ENCODE results near the gene NCKAP5. TPM values are rescaled to one million over a fixed set of nuclear protein-coding genes. Genes with fewer than 3 reads are reported as not detected.

NCKAP5 gene
- total and polyA plus RNA-seq, 7 experiments from 2014 or later = 0.12 TPM; not detected in 6

GRCh38 chr2:133140620-133141019 is 427.6 kb downstream of the NCKAP5 start:
- no peak overlapping the region for H3K27ac Mint-ChIP-seq
- ATAC-seq (no peak), DNase-seq (no peak)
- H3K4me1 ChIP-seq (ENCODE audit: control insufficient read depth in 2 of 2, insufficient read depth in 2 of 2, low read length in 2 of 2) = no peaks in the 10 kb centered on the region
- H3K4me3 Mint-ChIP-seq = no peak overlapping the region
- no peaks in the 10 kb centered on the region for H3K27me3 Mint-ChIP-seq
- H3K36me3 ChIP-seq (ENCODE audit: control insufficient read depth in 2 of 3, insufficient read depth in 3 of 3, low read length in 3 of 3) = no peaks in the 10 kb centered on the region
- CTCF ChIA-PET = no interaction called here
- intact Hi-C loops (cut with micrococcal nuclease) = no loop called here
- H3K27ac ChIP-seq (ENCODE audit: low read depth, low read length) = no peak overlapping the region
- no peaks in the 10 kb centered on the region for H3K9me3 ChIP-seq (ENCODE audit: control insufficient read depth in 2 of 3, low read length in 3 of 3)
- H3K4me3 ChIP-seq (ENCODE audit: low read length) = no peak overlapping the region
- H3K9me3 Mint-ChIP-seq = peaks cover 0 to 15% (median 4%) of the 10 kb centered on the region in 11 donors
- POLR2A ChIA-PET = no interaction called here
- H3K36me3 Mint-ChIP-seq = no peaks in the 10 kb centered on the region
- H3K4me1 Mint-ChIP-seq = no peaks in the 10 kb centered on the region
- no peaks in the 10 kb centered on the region for H3K27me3 ChIP-seq (ENCODE audit: control insufficient read depth in 2 of 2, insufficient read depth in 2 of 2, low read length in 2 of 2)

- no peaks in the 10 kb centered on the region for H3K36me3 ChIP-seq (ENCODE audit: control insufficient read depth in 2 of 3, insufficient read depth in 3 of 3, low read length in 3 of 3)
- H3K27ac Mint-ChIP-seq = no peak overlapping the region
- ChIA-PET POLR2A (no interaction called here), CTCF (no interaction called here)
- no peaks in the 10 kb centered on the region for H3K27me3 ChIP-seq (ENCODE audit: control insufficient read depth in 2 of 2, insufficient read depth in 2 of 2, low read length in 2 of 2)
- intact Hi-C loops (cut with micrococcal nuclease) = no loop called here
- no peaks in the 10 kb centered on the region for H3K27me3 Mint-ChIP-seq
- H3K9me3 Mint-ChIP-seq = peaks cover 0 to 18% (median 4%) of the 10 kb centered on the region in 11 donors
- ATAC-seq = no peak
- no peak overlapping the region for H3K4me3 ChIP-seq (ENCODE audit: low read length)
- no peak for DNase-seq
- H3K4me1 Mint-ChIP-seq = no peaks in the 10 kb centered on the region
- no peaks in the 10 kb centered on the region for H3K9me3 ChIP-seq (ENCODE audit: control insufficient read depth in 2 of 3, low read length in 3 of 3)
- H3K4me3 Mint-ChIP-seq = no peak overlapping the region
- H3K4me1 ChIP-seq (ENCODE audit: control insufficient read depth in 2 of 2, insufficient read depth in 2 of 2, low read length in 2 of 2) = no peaks in the 10 kb centered on the region
- no peaks in the 10 kb centered on the region for H3K36me3 Mint-ChIP-seq
- H3K27ac ChIP-seq (ENCODE audit: low read depth, low read length) = no peak overlapping the region
Observed at GRCh38 chr2:133139847-133140533, 428.3 kb downstream of the NCKAP5 start.

DNA sequence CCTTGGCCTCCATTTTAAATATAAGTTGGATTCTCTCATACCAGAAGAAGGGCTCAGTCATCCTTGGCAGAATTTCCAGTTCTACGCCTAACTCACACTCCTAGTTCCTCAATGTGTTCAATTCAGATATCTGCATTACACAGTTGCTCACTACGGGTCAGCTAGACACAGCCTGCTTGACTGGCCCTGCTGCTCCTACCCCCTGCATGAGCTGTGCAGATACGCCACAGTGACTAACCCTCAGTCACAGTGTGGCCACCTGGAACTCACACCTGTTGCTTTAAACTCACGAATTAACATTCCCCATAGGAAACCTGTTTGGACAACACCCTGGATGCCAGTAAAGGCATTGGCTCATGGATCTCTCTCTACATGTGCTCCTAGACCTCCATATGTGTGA is 429.6 kb downstream of the NCKAP5 start:
- ATAC-seq = no peak
- H3K4me1 ChIP-seq (ENCODE audit: control insufficient read depth in 2 of 2, insufficient read depth in 2 of 2, low read length in 2 of 2) = no peaks in the 10 kb centered on the region
- H3K36me3 ChIP-seq (ENCODE audit: control insufficient read depth in 2 of 3, insufficient read depth in 3 of 3, low read length in 3 of 3) = no peaks in the 10 kb centered on the region
- no peak overlapping the region for H3K4me3 ChIP-seq (ENCODE audit: low read length)
- Mint-ChIP-seq H3K4me3 (no peak overlapping the region), H3K4me1 (no peaks in the 10 kb centered on the region), H3K36me3 (no peaks in the 10 kb centered on the region), H3K9me3 (peaks cover 0 to 20% (median 0%) of the 10 kb centered on the region in 11 donors), H3K27ac (no peak overlapping the region), H3K27me3 (no peaks in the 10 kb centered on the region)
- H3K9me3 ChIP-seq (ENCODE audit: control insufficient read depth in 2 of 3, low read length in 3 of 3) = no peaks in the 10 kb centered on the region
- CTCF ChIA-PET = no interaction called here
- intact Hi-C loops (cut with micrococcal nuclease) = no loop called here
- no peak for DNase-seq
- H3K27ac ChIP-seq (ENCODE audit: low read depth, low read length) = no peak overlapping the region
- POLR2A ChIA-PET = no interaction called here
- H3K27me3 ChIP-seq (ENCODE audit: control insufficient read depth in 2 of 2, insufficient read depth in 2 of 2, low read length in 2 of 2) = no peaks in the 10 kb centered on the region

GRCh38 chr2:133135035-133135654 is 433.1 kb downstream of the NCKAP5 start:
- CTCF ChIA-PET = no interaction called here
- Histone ChIP-seq H3K27me3 (ENCODE audit: control insufficient read depth in 2 of 2, insufficient read depth in 2 of 2, low read length in 2 of 2) (no peaks in the 10 kb centered on the region), H3K27ac (ENCODE audit: low read depth, low read length) (no peak overlapping the region), H3K4me3 (ENCODE audit: low read length) (no peak overlapping the region), H3K9me3 (ENCODE audit: control insufficient read depth in 2 of 3, low read length in 3 of 3) (no peaks in the 10 kb centered on the region), H3K4me1 (ENCODE audit: control insufficient read depth in 2 of 2, insufficient read depth in 2 of 2, low read length in 2 of 2) (no peaks in the 10 kb centered on the region), H3K36me3 (ENCODE audit: control insufficient read depth in 2 of 3, insufficient read depth in 3 of 3, low read length in 3 of 3) (no peaks in the 10 kb centered on the region)
- ATAC-seq (no peak), DNase-seq (no peak)
- POLR2A ChIA-PET = no interaction called here
- H3K4me3 Mint-ChIP-seq = no peak overlapping the region
- no peaks in the 10 kb centered on the region for H3K4me1 Mint-ChIP-seq
- intact Hi-C loops (cut with micrococcal nuclease) = no loop called here
- H3K27me3 Mint-ChIP-seq = no peaks in the 10 kb centered on the region
- H3K36me3 Mint-ChIP-seq = no peaks in the 10 kb centered on the region
- H3K9me3 Mint-ChIP-seq = peaks cover 0 to 28% (median 2%) of the 10 kb centered on the region in 11 donors
- no peak overlapping the region for H3K27ac Mint-ChIP-seq

- Histone ChIP-seq H3K9me3 (ENCODE audit: control insufficient read depth in 2 of 3, low read length in 3 of 3) (no peaks in the 10 kb centered on the region), H3K27me3 (ENCODE audit: control insufficient read depth in 2 of 2, insufficient read depth in 2 of 2, low read length in 2 of 2) (no peaks in the 10 kb centered on the region), H3K27ac (ENCODE audit: low read depth, low read length) (no peak overlapping the region), H3K4me1 (ENCODE audit: control insufficient read depth in 2 of 2, insufficient read depth in 2 of 2, low read length in 2 of 2) (no peaks in the 10 kb centered on the region), H3K36me3 (ENCODE audit: control insufficient read depth in 2 of 3, insufficient read depth in 3 of 3, low read length in 3 of 3) (no peaks in the 10 kb centered on the region), H3K4me3 (ENCODE audit: low read length) (no peak overlapping the region)
- intact Hi-C loops (cut with micrococcal nuclease) = no loop called here
- ATAC-seq = no peak
- Mint-ChIP-seq H3K4me1 (no peaks in the 10 kb centered on the region), H3K4me3 (no peak overlapping the region), H3K9me3 (peaks cover 0 to 13% (median 0%) of the 10 kb centered on the region in 11 donors), H3K27me3 (no peaks in the 10 kb centered on the region), H3K36me3 (no peaks in the 10 kb centered on the region), H3K27ac (no peak overlapping the region)
- no peak for DNase-seq
- ChIA-PET CTCF (no interaction called here), POLR2A (no interaction called here)
Observed at GRCh38 chr2:133130548-133131246, 437.6 kb downstream of the NCKAP5 start.

- Histone ChIP-seq H3K9me3 (ENCODE audit: control insufficient read depth in 2 of 3, low read length in 3 of 3) (no peaks in the 10 kb centered on the region), H3K4me1 (ENCODE audit: control insufficient read depth in 2 of 2, insufficient read depth in 2 of 2, low read length in 2 of 2) (no peaks in the 10 kb centered on the region), H3K27me3 (ENCODE audit: control insufficient read depth in 2 of 2, insufficient read depth in 2 of 2, low read length in 2 of 2) (no peaks in the 10 kb centered on the region), H3K27ac (ENCODE audit: low read depth, low read length) (no peak overlapping the region), H3K36me3 (ENCODE audit: control insufficient read depth in 2 of 3, insufficient read depth in 3 of 3, low read length in 3 of 3) (no peaks in the 10 kb centered on the region), H3K4me3 (ENCODE audit: low read length) (no peak overlapping the region)
- DNase-seq (no peak), ATAC-seq (no peak)
- no peak overlapping the region for H3K4me3 Mint-ChIP-seq
- intact Hi-C loops (cut with micrococcal nuclease) = no loop called here
- H3K27me3 Mint-ChIP-seq = no peaks in the 10 kb centered on the region
- no peak overlapping the region for H3K27ac Mint-ChIP-seq
- H3K9me3 Mint-ChIP-seq = peaks cover 0 to 5% (median 0%) of the 10 kb centered on the region in 11 donors
- POLR2A ChIA-PET = no interaction called here
- H3K36me3 Mint-ChIP-seq = no peaks in the 10 kb centered on the region
- CTCF ChIA-PET = no interaction called here
- H3K4me1 Mint-ChIP-seq = no peaks in the 10 kb centered on the region
Observed at GRCh38 chr2:133124446-133124845, 443.8 kb downstream of the NCKAP5 start.

DNA sequence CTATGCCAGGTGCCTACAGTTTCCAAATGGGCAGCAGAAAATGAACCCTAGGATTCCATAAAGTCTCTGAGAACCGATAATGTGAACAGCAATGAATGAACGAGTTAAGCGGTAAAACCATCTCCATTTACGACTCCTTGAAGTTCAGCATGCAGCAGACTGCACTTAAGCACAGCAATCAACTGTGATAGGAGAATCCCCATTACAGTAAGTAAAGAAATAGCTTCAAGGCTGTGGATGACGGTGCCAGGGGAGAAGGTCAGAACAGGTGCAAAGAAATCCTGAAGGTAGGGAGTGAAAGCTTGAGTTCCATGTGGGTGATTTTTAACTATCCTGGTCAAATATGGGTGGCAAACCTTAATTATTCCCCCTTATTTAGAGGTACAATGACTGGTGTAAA is 444.4 kb downstream of the NCKAP5 start:
- Histone ChIP-seq H3K9me3 (ENCODE audit: control insufficient read depth in 2 of 3, low read length in 3 of 3) (no peaks in the 10 kb centered on the region), H3K27me3 (ENCODE audit: control insufficient read depth in 2 of 2, insufficient read depth in 2 of 2, low read length in 2 of 2) (no peaks in the 10 kb centered on the region), H3K4me3 (ENCODE audit: low read length) (no peak overlapping the region), H3K27ac (ENCODE audit: low read depth, low read length) (no peak overlapping the region), H3K36me3 (ENCODE audit: control insufficient read depth in 2 of 3, insufficient read depth in 3 of 3, low read length in 3 of 3) (no peaks in the 10 kb centered on the region), H3K4me1 (ENCODE audit: control insufficient read depth in 2 of 2, insufficient read depth in 2 of 2, low read length in 2 of 2) (no peaks in the 10 kb centered on the region)
- H3K9me3 Mint-ChIP-seq = peaks cover 0 to 5% (median 0%) of the 10 kb centered on the region in 11 donors
- no peaks in the 10 kb centered on the region for H3K36me3 Mint-ChIP-seq
- ChIA-PET CTCF (no interaction called here), POLR2A (no interaction called here)
- DNase-seq = no peak
- no peak for ATAC-seq
- intact Hi-C loops (cut with micrococcal nuclease) = no loop called here
- H3K4me1 Mint-ChIP-seq = no peaks in the 10 kb centered on the region
- no peak overlapping the region for H3K4me3 Mint-ChIP-seq
- no peaks in the 10 kb centered on the region for H3K27me3 Mint-ChIP-seq
- no peak overlapping the region for H3K27ac Mint-ChIP-seq

Data from naive thymus-derived CD4-positive, alpha-beta T cell (primary cell).